Measurements from ENCODE around the gene SCML1. TPM values are rescaled to one million over a fixed set of nuclear protein-coding genes. Genes with fewer than 3 reads are reported as not detected.

Gene SCML1
- polyA plus RNA-seq, 1 of the 3 experiments (the other 2 are of a cell fraction), result 10.7 TPM

GRCh38 chrX:17718649-17719165 is 18.6 kb upstream of the SCML1 start (continued):
- no peak for TF ChIP-seq PBX3 (IDR thresholded peaks at IDR 0.05)

GRCh38 chrX:17719711-17720110 is 17.6 kb upstream of the SCML1 start:
- H3K4me2 ChIP-seq, result no peak overlapping the region
- TF ChIP-seq RAD21 (IDR thresholded peaks at IDR 0.05; ENCODE audit: low read length) (no peak), TEAD4 (IDR thresholded peaks at IDR 0.05; ENCODE audit: borderline replicate concordance, insufficient read depth) (no peak), POLR2AphosphoS5 (IDR thresholded peaks at IDR 0.05; ENCODE audit: low read depth, low read length) (no peak), NFIC (IDR thresholded peaks at IDR 0.05; ENCODE audit: borderline replicate concordance) (no peak), EP300 (IDR thresholded peaks at IDR 0.05; ENCODE audit: borderline replicate concordance in 1 of 2, low read depth in 1 of 2, low read length in 1 of 2) (no peak), FOSL2 (IDR thresholded peaks at IDR 0.05; ENCODE audit: borderline replicate concordance, low read depth) (no peak), RFX5 (IDR thresholded peaks at IDR 0.05; ENCODE audit: low read length) (no peak), TCF12 (IDR thresholded peaks at IDR 0.05) (no peak), CHD2 (IDR thresholded peaks at IDR 0.05; ENCODE audit: low read length, partially characterized antibody) (no peak), USF2 (IDR thresholded peaks at IDR 0.05; ENCODE audit: borderline replicate concordance, low read depth, low read length) (no peak), TAF1 (IDR thresholded peaks at IDR 0.05; ENCODE audit: borderline replicate concordance, low read depth, low read length) (no peak), RCOR1 (IDR thresholded peaks at IDR 0.05; ENCODE audit: low read length) (no peak), MAX (IDR thresholded peaks at IDR 0.05; ENCODE audit: low read depth) (no peak), SIN3A (IDR thresholded peaks at IDR 0.05; ENCODE audit: borderline replicate concordance, low read depth, low read length) (no peak)
- TF ChIP-seq, protein P1, sequence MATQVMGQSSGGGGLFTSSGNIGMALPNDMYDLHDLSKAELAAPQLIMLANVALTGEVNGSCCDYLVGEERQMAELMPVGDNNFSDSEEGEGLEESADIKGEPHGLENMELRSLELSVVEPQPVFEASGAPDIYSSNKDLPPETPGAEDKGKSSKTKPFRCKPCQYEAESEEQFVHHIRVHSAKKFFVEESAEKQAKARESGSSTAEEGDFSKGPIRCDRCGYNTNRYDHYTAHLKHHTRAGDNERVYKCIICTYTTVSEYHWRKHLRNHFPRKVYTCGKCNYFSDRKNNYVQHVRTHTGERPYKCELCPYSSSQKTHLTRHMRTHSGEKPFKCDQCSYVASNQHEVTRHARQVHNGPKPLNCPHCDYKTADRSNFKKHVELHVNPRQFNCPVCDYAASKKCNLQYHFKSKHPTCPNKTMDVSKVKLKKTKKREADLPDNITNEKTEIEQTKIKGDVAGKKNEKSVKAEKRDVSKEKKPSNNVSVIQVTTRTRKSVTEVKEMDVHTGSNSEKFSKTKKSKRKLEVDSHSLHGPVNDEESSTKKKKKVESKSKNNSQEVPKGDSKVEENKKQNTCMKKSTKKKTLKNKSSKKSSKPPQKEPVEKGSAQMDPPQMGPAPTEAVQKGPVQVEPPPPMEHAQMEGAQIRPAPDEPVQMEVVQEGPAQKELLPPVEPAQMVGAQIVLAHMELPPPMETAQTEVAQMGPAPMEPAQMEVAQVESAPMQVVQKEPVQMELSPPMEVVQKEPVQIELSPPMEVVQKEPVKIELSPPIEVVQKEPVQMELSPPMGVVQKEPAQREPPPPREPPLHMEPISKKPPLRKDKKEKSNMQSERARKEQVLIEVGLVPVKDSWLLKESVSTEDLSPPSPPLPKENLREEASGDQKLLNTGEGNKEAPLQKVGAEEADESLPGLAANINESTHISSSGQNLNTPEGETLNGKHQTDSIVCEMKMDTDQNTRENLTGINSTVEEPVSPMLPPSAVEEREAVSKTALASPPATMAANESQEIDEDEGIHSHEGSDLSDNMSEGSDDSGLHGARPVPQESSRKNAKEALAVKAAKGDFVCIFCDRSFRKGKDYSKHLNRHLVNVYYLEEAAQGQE (IDR thresholded peaks at IDR 0.05; ENCODE audit: low read depth, low read length), result no peak
- TF ChIP-seq, protein P2, sequence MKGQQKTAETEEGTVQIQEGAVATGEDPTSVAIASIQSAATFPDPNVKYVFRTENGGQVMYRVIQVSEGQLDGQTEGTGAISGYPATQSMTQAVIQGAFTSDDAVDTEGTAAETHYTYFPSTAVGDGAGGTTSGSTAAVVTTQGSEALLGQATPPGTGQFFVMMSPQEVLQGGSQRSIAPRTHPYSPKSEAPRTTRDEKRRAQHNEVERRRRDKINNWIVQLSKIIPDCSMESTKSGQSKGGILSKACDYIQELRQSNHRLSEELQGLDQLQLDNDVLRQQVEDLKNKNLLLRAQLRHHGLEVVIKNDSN (IDR thresholded peaks at IDR 0.05; ENCODE audit: borderline replicate concordance, low read depth), result no peak
- TF ChIP-seq, protein P3, sequence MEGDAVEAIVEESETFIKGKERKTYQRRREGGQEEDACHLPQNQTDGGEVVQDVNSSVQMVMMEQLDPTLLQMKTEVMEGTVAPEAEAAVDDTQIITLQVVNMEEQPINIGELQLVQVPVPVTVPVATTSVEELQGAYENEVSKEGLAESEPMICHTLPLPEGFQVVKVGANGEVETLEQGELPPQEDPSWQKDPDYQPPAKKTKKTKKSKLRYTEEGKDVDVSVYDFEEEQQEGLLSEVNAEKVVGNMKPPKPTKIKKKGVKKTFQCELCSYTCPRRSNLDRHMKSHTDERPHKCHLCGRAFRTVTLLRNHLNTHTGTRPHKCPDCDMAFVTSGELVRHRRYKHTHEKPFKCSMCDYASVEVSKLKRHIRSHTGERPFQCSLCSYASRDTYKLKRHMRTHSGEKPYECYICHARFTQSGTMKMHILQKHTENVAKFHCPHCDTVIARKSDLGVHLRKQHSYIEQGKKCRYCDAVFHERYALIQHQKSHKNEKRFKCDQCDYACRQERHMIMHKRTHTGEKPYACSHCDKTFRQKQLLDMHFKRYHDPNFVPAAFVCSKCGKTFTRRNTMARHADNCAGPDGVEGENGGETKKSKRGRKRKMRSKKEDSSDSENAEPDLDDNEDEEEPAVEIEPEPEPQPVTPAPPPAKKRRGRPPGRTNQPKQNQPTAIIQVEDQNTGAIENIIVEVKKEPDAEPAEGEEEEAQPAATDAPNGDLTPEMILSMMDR (IDR thresholded peaks at IDR 0.05), result no peak
- no peaks in the 10 kb centered on the region for H3K4me1 ChIP-seq (ENCODE audit: control insufficient read depth in 1 of 2, insufficient read depth in 2 of 2, low read depth in 1 of 2, low read length in 1 of 2)
- WGBS (ENCODE audit: low lambda C conversion rate), result 54% methylated on average over 6 of the region's 6 CpGs
- POLR2A ChIA-PET, result no interaction called here
- CTCF ChIA-PET, result interaction anchor here (0.5 kb wide), 1 partner anchor 276 kb away, joined by 3 read pairs; no protein-coding TSS in a partner anchor
- H3K27ac ChIP-seq (ENCODE audit: low read depth in 2 of 2, low read length in 1 of 2), result no peak overlapping the region
- no peak overlapping the region for H2AFZ ChIP-seq (ENCODE audit: low read depth)
- H3K9me3 ChIP-seq, result no peaks in the 10 kb centered on the region
- H3K9ac ChIP-seq, result no peak overlapping the region
- H3K79me2 ChIP-seq (ENCODE audit: insufficient read depth), result no peaks in the 10 kb centered on the region
- DNase-seq, result no peak
- H3K4me3 ChIP-seq (ENCODE audit: low read depth in 2 of 2, low read length in 1 of 2), result no peak overlapping the region
- H3K36me3 ChIP-seq (replicated peaks in 1 of 2; ENCODE audit: control insufficient read depth in 1 of 2, insufficient read depth in 2 of 2, low read length in 1 of 2), result peaks cover 0 to 4% of the 10 kb centered on the region in 2 experiments
- H3K27me3 ChIP-seq (ENCODE audit: insufficient read depth), result no peaks in the 10 kb centered on the region
- H3F3A ChIP-seq (replicated peaks; ENCODE audit: insufficient read depth), result no peaks in the 10 kb centered on the region
- H4K20me1 ChIP-seq (ENCODE audit: insufficient read depth), result no peaks in the 10 kb centered on the region
- H3K9me2 ChIP-seq, result no peaks in the 10 kb centered on the region

Measured in SK-N-SH (cell line).